Endothelial cell of umbilical vein (primary cell): ENCODE data around the gene ZBTB34. TPM values are rescaled to one million over a fixed set of nuclear protein-coding genes. Genes with fewer than 3 reads are reported as not detected.

ENCODE experiments used
- BruUV-seq: library from RNA; stranded (reverse); fragments of 400-500 nt; replicated peaks from 2 replicates; lab custom pipeline; 2021; lab: Mats Ljungman, UMichigan
- CTCF ChIA-PET: fragments of 300-600, 350-600 bp; sonication (Branson Sonifier 250); formaldehyde crosslinking; loops from one replicate; lab custom pipeline; 2021; ENCODE audit warnings: antibody characterized with exemption, inconsistent platforms; lab: Charles Lee
- POLR2A ChIA-PET: fragments of 300-600, 350-600 bp; sonication (Branson Sonifier 250); formaldehyde crosslinking; loops from one replicate; lab custom pipeline; 2021; ENCODE audit warnings: antibody characterized with exemption, inconsistent platforms; lab: Charles Lee
- DNase-seq: peaks from one replicate; pipeline ENCODE4 v3.0.0-alpha.2; 2011; ENCODE audit warnings: low read depth, low spot score
- FAIRE-seq: peaks from 2 replicates; lab custom pipeline; 2011; peaks lifted over from hg19 to GRCh38; lab: Jason Lieb, UNC
- H2AFZ ChIP-seq: 2 replicates; pipeline ENCODE4 v1.6.0; 2012; ENCODE audit warnings: low read depth, low read length, control low read depth, inconsistent platforms
- H3K27ac ChIP-seq: 2 replicates; pipeline ENCODE4 v1.5.1; 2011; ENCODE audit warnings: low read depth, mild to moderate bottlenecking, control low read depth, low read length, moderate library complexity; ENCODE audit not compliant: insufficient read depth
- H3K27me3 ChIP-seq, 2 experiments: 2 replicates each; pipeline versions ENCODE4 v1.6.0 to v1.6.1; 2011; ENCODE audit warnings: low read length in 2 of 2, mixed read lengths in 1 of 2; ENCODE audit not compliant: control insufficient read depth in 2 of 2, insufficient read depth in 2 of 2
- H3K36me3 ChIP-seq, 2 experiments: 2 replicates in 1 of 2; 3 replicates in 1 of 2; pipeline ENCODE4 v1.5.1; 2011; ENCODE audit warnings: low read length in 2 of 2, mild to moderate bottlenecking in 1 of 2, moderate library complexity in 1 of 2; ENCODE audit not compliant: control insufficient read depth in 2 of 2, insufficient read depth in 2 of 2; ENCODE audit errors: extremely low read depth in 1 of 2
- H3K4me1 ChIP-seq: 3 replicates; pipeline ENCODE4 v1.5.1; 2011; ENCODE audit warnings: mild to moderate bottlenecking, low read length; ENCODE audit not compliant: control insufficient read depth, insufficient read depth; ENCODE audit errors: extremely low read depth
- H3K4me2 ChIP-seq: 2 replicates; pipeline ENCODE4 v1.6.1; 2011; ENCODE audit warnings: low read length, control low read depth, mixed read lengths; ENCODE audit not compliant: insufficient read depth
- H3K4me3 ChIP-seq, 3 experiments: fragments of 200-600 bp in 1 of 3; sonication (generic), shearing (Covaris generic) in 1 of 3; replicated peaks in 1 of 3; 2 replicates each; pipeline ENCODE4 v1.5.1; 2011 to 2016; ENCODE audit warnings: control low read depth in 3 of 3, low read length in 3 of 3, mild to moderate bottlenecking in 2 of 3, inconsistent platforms in 1 of 3, low read depth in 1 of 3, moderate library complexity in 1 of 3; ENCODE audit not compliant: insufficient read depth in 1 of 3
- H3K79me2 ChIP-seq: 2 replicates; pipeline ENCODE4 v1.6.0; 2012; ENCODE audit warnings: low read length, inconsistent platforms; ENCODE audit not compliant: control insufficient read depth, insufficient read depth
- H3K9ac ChIP-seq: replicated peaks from 2 replicates; pipeline ENCODE3; 2011; ENCODE audit warnings: low read length, control low read depth; ENCODE audit not compliant: insufficient read depth; ENCODE audit errors: extremely low read depth
- H3K9me1 ChIP-seq: replicated peaks from 3 replicates; pipeline ENCODE4 v1.6.0; 2011; ENCODE audit warnings: mild to moderate bottlenecking, low read length; ENCODE audit not compliant: control insufficient read depth, insufficient read depth; ENCODE audit errors: extremely low read depth
- H3K9me3 ChIP-seq: replicated peaks from 2 replicates; pipeline ENCODE4 v1.5.1; 2012; ENCODE audit warnings: low read length, inconsistent platforms; ENCODE audit not compliant: control insufficient read depth, insufficient read depth
- H4K20me1 ChIP-seq: replicated peaks from 2 replicates; pipeline ENCODE3; 2011; ENCODE audit warnings: mild to moderate bottlenecking, low read length; ENCODE audit not compliant: control insufficient read depth, insufficient read depth; ENCODE audit errors: extremely low read depth
- CTCF ChIP-seq, 2 donors: IDR thresholded peaks; 1 replicate in 1 of 2; 2 replicates in 1 of 2; pipeline ENCODE4 v1.5.1; 2011; ENCODE audit warnings: low read length in 2 of 2, mild to moderate bottlenecking in 2 of 2, moderate library complexity in 2 of 2, control low read depth in 1 of 2, inconsistent platforms in 1 of 2, low read depth in 1 of 2; ENCODE audit not compliant: insufficient read depth in 1 of 2; ENCODE audit errors: extremely low read depth in 1 of 2
- EZH2 ChIP-seq: IDR thresholded peaks from 2 replicates; pipeline ENCODE4 v1.6.1; 2012; ENCODE audit warnings: borderline replicate concordance, low read depth, mild to moderate bottlenecking, moderate library complexity, low read length, inconsistent platforms; ENCODE audit not compliant: severe bottlenecking
- FOS ChIP-seq: IDR thresholded peaks from 2 replicates; pipeline ENCODE4 v1.6.1; 2011; ENCODE audit warnings: mild to moderate bottlenecking, low read length, moderate library complexity, borderline replicate concordance; ENCODE audit not compliant: insufficient read depth
- GATA2 ChIP-seq: IDR thresholded peaks from 2 replicates; pipeline ENCODE4 v1.7.0; 2011; ENCODE audit warnings: low read depth, mild to moderate bottlenecking, moderate library complexity, mixed read lengths, low read length; ENCODE audit not compliant: insufficient read length, insufficient read depth
- JUN ChIP-seq: IDR thresholded peaks from 2 replicates; pipeline ENCODE4 v1.6.1; 2011; ENCODE audit warnings: borderline replicate concordance, low read depth; ENCODE audit not compliant: insufficient read length, insufficient read depth
- MAX ChIP-seq: IDR thresholded peaks from 2 replicates; pipeline ENCODE4 v1.6.1; 2011; ENCODE audit not compliant: insufficient read depth, insufficient read length
- MYC ChIP-seq: IDR thresholded peaks from one replicate; pipeline ENCODE4 v1.6.1; 2011; ENCODE audit warnings: mild to moderate bottlenecking, low read depth, low read length
- POLR2A ChIP-seq: IDR thresholded peaks from 2 replicates; pipeline ENCODE4 v1.6.1; 2012; ENCODE audit warnings: low read depth, mild to moderate bottlenecking, control low read depth, low read length
- POLR2AphosphoS5 ChIP-seq: IDR thresholded peaks from 2 replicates; pipeline ENCODE4 v1.6.1; 2012; ENCODE audit warnings: low read depth, mild to moderate bottlenecking, control low read depth, low read length, moderate library complexity; ENCODE audit not compliant: insufficient read depth
- dilution Hi-C: fragments of 300-500 bp; cut with MboI; formaldehyde crosslinking; loops from one replicate; pipeline ENCODE4 v1.15.0; 2019; ENCODE audit warnings: low sequenced_read_pairs; ENCODE audit not compliant: extremely low pct_ligation_motif_present
- intact Hi-C: fragments of 100-400 bp; cut with micrococcal nuclease; formaldehyde crosslinking; loops from one replicate; pipeline ENCODE4 v1.10.0; 2022
- polyA plus RNA-seq, 4 experiments: library from polyadenylated mRNA; depleted of rRNA in 3 of 4; stranded (reverse) in 3 of 4; unstranded in 1 of 4; fragments of >200 nt; gene quantifications; 2 replicates each; pipeline versions ENCODE4 v1.2.1 to v1.2.3, GENCODE V29; 2011 to 2012; ENCODE audit warnings: missing spikeins in 1 of 4
- total RNA-seq: library from RNA; stranded (reverse); gene quantifications from 2 replicates; pipeline ENCODE4 v1.2.3, GENCODE V29; 2021

ZBTB34 gene
- total and polyA plus RNA-seq, 2 donors (not counting 3 experiments of a cell fraction or from before 2014, with no cell fraction given) = 4.0 to 9.6 TPM

GRCh38 chr9:126879288-126879687 lies 18.8 kb downstream of the ZBTB34 start:
- no peak overlapping the region for H3K27ac ChIP-seq
- H3K4me1 ChIP-seq = no peaks in the 10 kb centered on the region
- dilution Hi-C loops (no loop called here), intact Hi-C loops (no loop called here)
- H3K27me3 ChIP-seq = no peaks in the 10 kb centered on the region
- no peak overlapping the region for H3K4me2 ChIP-seq
- TF ChIP-seq GATA2 (no peak), POLR2AphosphoS5 (no peak), EZH2 (no peak), MAX (no peak), FOS (no peak), POLR2A (no peak), MYC (no peak), JUN (no peak), CTCF (IDR thresholded peaks at IDR 0.05; ENCODE audit: extremely low read depth in 1 of 2, insufficient read depth in 1 of 2, low read depth in 1 of 2, low read length in 2 of 2) (no peak)
- H3K36me3 ChIP-seq = peaks cover 10 to 12% of the 10 kb centered on the region in 2 experiments
- ChIA-PET POLR2A (no interaction called here), CTCF (no interaction called here)
- H2AFZ ChIP-seq = no peak overlapping the region
- no peaks in the 10 kb centered on the region for H3K9me3 ChIP-seq
- H3K9me1 ChIP-seq = no peaks in the 10 kb centered on the region
- H3K4me3 ChIP-seq = no peak overlapping the region
- FAIRE-seq (no peak), DNase-seq (no peak)
- no peaks in the 10 kb centered on the region for H4K20me1 ChIP-seq
- BruUV-seq = no TSS peak
- H3K9ac ChIP-seq = no peak overlapping the region
- H3K79me2 ChIP-seq = peaks cover 14% of the 10 kb centered on the region
